Neural cell (in vitro differentiated cells): ENCODE data around the gene PREB. TPM values are rescaled to one million over a fixed set of nuclear protein-coding genes. Genes with fewer than 3 reads are reported as not detected.

Experiments used
- H2AFZ ChIP-seq: fragments of 200-600, 300-800 bp; sonication (generic), shearing (Covaris generic); 2 replicates; pipeline ENCODE4 v1.6.0; 2014; ENCODE audit warnings: low read depth, mild to moderate bottlenecking, antibody characterized with exemption, low read length, moderate library complexity
- H3F3A ChIP-seq: fragments of 200-600 bp; shearing (Covaris generic); 2 replicates; pipeline ENCODE4 v1.6.1; 2016; ENCODE audit warnings: mild to moderate bottlenecking, moderate library complexity, mixed read lengths, antibody characterized with exemption, low read length; ENCODE audit not compliant: insufficient read depth, poor library complexity, severe bottlenecking
- H3K27ac ChIP-seq: fragments of 200-600, 300-800 bp; sonication (generic), shearing (Covaris generic); 2 replicates; pipeline ENCODE4 v1.5.1; 2014; ENCODE audit warnings: mild to moderate bottlenecking, low read length, moderate library complexity
- H3K27me3 ChIP-seq: fragments of 300-800, 200-600 bp; sonication (generic), shearing (Covaris generic); 2 replicates; pipeline ENCODE4 v1.6.0; 2014; ENCODE audit warnings: mild to moderate bottlenecking, low read depth, low read length, moderate library complexity; ENCODE audit not compliant: insufficient read depth
- H3K36me3 ChIP-seq: fragments of 300-800, 200-600 bp; sonication (generic), shearing (Covaris generic); 2 replicates; pipeline ENCODE4 v1.5.1; 2014; ENCODE audit warnings: mild to moderate bottlenecking, antibody characterized with exemption, low read length, moderate library complexity; ENCODE audit not compliant: insufficient read depth
- H3K4me2 ChIP-seq: fragments of 300-800, 200-600 bp; sonication (generic), shearing (Covaris generic); 2 replicates; pipeline ENCODE4 v1.6.0; 2014; ENCODE audit warnings: mild to moderate bottlenecking, low read length
- H3K4me3 ChIP-seq: fragments of 300-800, 200-600 bp; sonication (generic), shearing (Covaris generic); 2 replicates; pipeline ENCODE4 v1.5.1; 2014; ENCODE audit warnings: mild to moderate bottlenecking, low read length, moderate library complexity
- H3K79me2 ChIP-seq: fragments of 200-600 bp; shearing (Covaris generic); replicated peaks from 2 replicates; pipeline ENCODE4 v1.6.0; 2014; ENCODE audit warnings: mild to moderate bottlenecking, low read length, moderate library complexity; ENCODE audit not compliant: insufficient read depth
- H3K9ac ChIP-seq: fragments of 300-800, 200-600 bp; sonication (generic), shearing (Covaris generic); 2 replicates; pipeline ENCODE4 v1.6.1; 2016; ENCODE audit warnings: mild to moderate bottlenecking, low read length, mixed read lengths
- H3K9me2 ChIP-seq: fragments of 200-600 bp; shearing (Covaris generic); 2 replicates; pipeline ENCODE4 v1.6.1; 2016; ENCODE audit warnings: mild to moderate bottlenecking, low read length, mixed read lengths; ENCODE audit not compliant: insufficient read depth
- H3K9me3 ChIP-seq: fragments of 200-600, 300-800 bp; sonication (generic), shearing (Covaris generic); 2 replicates; pipeline ENCODE4 v1.6.1; 2016; ENCODE audit warnings: mild to moderate bottlenecking, mixed run types, low read length, moderate library complexity, mixed read lengths
- H4K20me1 ChIP-seq: fragments of 200-600 bp; shearing (Covaris generic); 2 replicates; pipeline ENCODE4 v1.6.1; 2016; ENCODE audit warnings: mild to moderate bottlenecking, mixed run types; ENCODE audit not compliant: insufficient read depth
- CTCF ChIP-seq: fragments of 450-650 bp; IDR thresholded peaks from 2 replicates; pipeline ENCODE4 v1.5.1; 2014; ENCODE audit warnings: antibody characterized with exemption, mild to moderate bottlenecking, moderate library complexity; ENCODE audit not compliant: poor library complexity, severe bottlenecking
- EP300 ChIP-seq: fragments of 450-650 bp; conservative IDR thresholded peaks from 2 replicates; pipeline ENCODE4 v1.6.1; 2014; ENCODE audit warnings: antibody characterized with exemption, mild to moderate bottlenecking, moderate library complexity; ENCODE audit not compliant: poor library complexity, severe bottlenecking
- EZH2 ChIP-seq: fragments of 200-600, 300-800 bp; shearing (Covaris generic), sonication (generic); IDR thresholded peaks from 2 replicates; pipeline ENCODE4 v1.6.1; 2014; ENCODE audit warnings: antibody characterized with exemption, low read length, borderline replicate concordance, mild to moderate bottlenecking; ENCODE audit not compliant: insufficient read depth, poor library complexity, severe bottlenecking
- MXI1 ChIP-seq: fragments of 450-650 bp; conservative IDR thresholded peaks from 2 replicates; pipeline ENCODE4 v1.6.1; 2014; ENCODE audit warnings: antibody characterized with exemption, mild to moderate bottlenecking; ENCODE audit not compliant: poor library complexity, severe bottlenecking
- POLR2AphosphoS5 ChIP-seq: IDR thresholded peaks from 2 replicates; pipeline ENCODE4 v1.6.1; 2012
- RAD21 ChIP-seq: fragments of 450-650 bp; conservative IDR thresholded peaks from 2 replicates; pipeline ENCODE4 v1.6.1; 2014; ENCODE audit warnings: antibody characterized with exemption, mild to moderate bottlenecking, moderate library complexity
- REST ChIP-seq: IDR thresholded peaks from 2 replicates; pipeline ENCODE4 v1.6.1; 2012; ENCODE audit warnings: borderline replicate concordance
- SMC3 ChIP-seq: fragments of 450-650 bp; conservative IDR thresholded peaks from 2 replicates; pipeline ENCODE4 v1.6.1; 2014; ENCODE audit warnings: antibody characterized with exemption, mild to moderate bottlenecking, moderate library complexity; ENCODE audit not compliant: poor library complexity
- TAF1 ChIP-seq: IDR thresholded peaks from 2 replicates; pipeline ENCODE4 v1.6.1; 2012; ENCODE audit warnings: low read depth
- polyA plus RNA-seq: library from polyadenylated mRNA; depleted of rRNA; stranded (reverse); fragments of >200 nt; gene quantifications from 2 replicates; pipeline ENCODE4 v1.2.3, GENCODE V29; 2014

Gene PREB
- polyA plus RNA-seq, 1 donor from 2014 or later: 121 TPM

- H3K9me2 ChIP-seq: no peaks in the 10 kb centered on the region
- H3F3A ChIP-seq: no peaks in the 10 kb centered on the region
- H4K20me1 ChIP-seq: no peaks in the 10 kb centered on the region
- no peak overlapping the region for H2AFZ ChIP-seq
- no peaks in the 10 kb centered on the region for H3K79me2 ChIP-seq
- H3K36me3 ChIP-seq: no peaks in the 10 kb centered on the region
- peaks cover 10% of the 10 kb centered on the region for H3K27me3 ChIP-seq
- no peak overlapping the region for H3K4me2 ChIP-seq
- peak overlapping the region; percentile 46 for H3K4me3 ChIP-seq
- TF ChIP-seq MXI1 (no peak), RAD21 (no peak), EP300 (no peak), REST (no peak), TAF1 (no peak), POLR2AphosphoS5 (no peak), EZH2 (no peak), CTCF (no peak), SMC3 (no peak)
- no peak overlapping the region for H3K9ac ChIP-seq
- peak overlapping the region; percentile 63 for H3K27ac ChIP-seq
- no peaks in the 10 kb centered on the region for H3K9me3 ChIP-seq
These were observed 52.3 kb downstream of the PREB start for GRCh38 chr2:27081984-27082772.

Other genes with a start within 250 kb of the PREB start
- 69.2 and 87.1 TPM in 2 replicates for gene MAPRE3, start 164.0 kb downstream of the PREB start, polyA plus RNA-seq
- 10.3 and 14.9 TPM in 2 replicates for gene TMEM214, start 101.7 kb downstream of the PREB start, polyA plus RNA-seq
- 34.3 and 39.1 TPM in 2 replicates for gene AGBL5, start 83.0 kb downstream of the PREB start, polyA plus RNA-seq
- 263 and 292 TPM in 2 replicates for gene OST4, start 63.0 kb downstream of the PREB start, polyA plus RNA-seq
- gene EMILIN1, start 56.0 kb downstream of the PREB start, polyA plus RNA-seq: 1.3 and 2.2 TPM in 2 replicates
- gene KHK, start 47.9 kb downstream of the PREB start, polyA plus RNA-seq: 3.1 and 4.1 TPM in 2 replicates
- 24.5 and 33.7 TPM in 2 replicates for gene CGREF1, start 15.5 kb downstream of the PREB start, polyA plus RNA-seq
- gene ABHD1, start 10.8 kb downstream of the PREB start, polyA plus RNA-seq: not detected in 2 replicates
- not detected in 2 replicates for gene PRR30, start 4.8 kb upstream of the PREB start, polyA plus RNA-seq
- gene TCF23, start 14.4 kb upstream of the PREB start, polyA plus RNA-seq: not detected in 2 replicates
- 94.3 and 121 TPM in 2 replicates for gene ATRAID, start 77.4 kb upstream of the PREB start, polyA plus RNA-seq
- 64.3 and 98.4 TPM in 2 replicates for gene SLC5A6, start 77.6 kb upstream of the PREB start, polyA plus RNA-seq
- 14.2 and 22.8 TPM in 2 replicates for gene CAD, start 82.7 kb upstream of the PREB start, polyA plus RNA-seq
- gene SLC30A3, start 128.4 kb upstream of the PREB start, polyA plus RNA-seq: not detected in 2 replicates
- gene DNAJC5G, start 140.8 kb upstream of the PREB start, polyA plus RNA-seq: not detected in 2 replicates
- gene TRIM54, start 147.8 kb upstream of the PREB start, polyA plus RNA-seq: 0.28 TPM in 1 of 2 replicates, not detected in the other
- 3.1 and 9.0 TPM in 2 replicates for gene UCN, start 173.8 kb upstream of the PREB start, polyA plus RNA-seq
- gene MPV17, start 188.5 kb upstream of the PREB start, polyA plus RNA-seq: 79.6 and 104 TPM in 2 replicates
- 27.8 and 37.2 TPM in 2 replicates for gene GTF3C2, start 222.1 kb upstream of the PREB start, polyA plus RNA-seq
- gene EIF2B4, start 235.7 kb upstream of the PREB start, polyA plus RNA-seq: 43.7 and 45.3 TPM in 2 replicates
- 69.8 and 86.9 TPM in 2 replicates for gene SNX17, start 236.0 kb upstream of the PREB start, polyA plus RNA-seq
- 40.5 and 46.8 TPM in 2 replicates for gene ZNF513, start 246.1 kb upstream of the PREB start, polyA plus RNA-seq